Measurements from ENCODE around the gene SNW1.

DNA sequence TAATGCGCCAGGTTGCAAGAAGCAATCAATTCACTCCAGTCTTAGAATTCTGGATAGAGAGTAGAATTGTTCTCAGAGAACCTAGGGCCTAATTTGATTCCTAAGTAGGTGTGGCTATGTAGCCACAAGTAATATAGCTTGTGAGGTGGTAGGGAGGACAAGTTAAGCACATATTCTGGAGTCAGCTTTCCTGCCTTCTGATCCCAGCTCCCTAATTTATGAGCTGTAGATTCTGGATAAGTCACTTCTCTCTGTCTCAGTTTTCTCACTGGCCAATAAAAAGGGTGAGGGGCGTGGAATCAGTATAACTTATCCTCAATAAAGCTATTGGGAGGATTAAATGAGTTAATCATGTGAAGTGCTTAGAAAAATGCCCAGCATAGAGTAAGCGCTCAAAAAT is 3.0 kb upstream of the SNW1 start:
- no peak for TF ChIP-seq SP1 (IDR thresholded peaks at IDR 0.05)
- TF ChIP-seq BHLHE40 (IDR thresholded peaks at IDR 0.05; ENCODE audit: borderline replicate concordance) = no peak
- TF ChIP-seq ELF4 (IDR thresholded peaks at IDR 0.05) = no peak
- TF ChIP-seq FOXK2 (IDR thresholded peaks at IDR 0.05) = no peak
- no peak for TF ChIP-seq FOXM1 (IDR thresholded peaks at IDR 0.05; ENCODE audit: borderline replicate concordance)
- TF ChIP-seq, protein P1, sequence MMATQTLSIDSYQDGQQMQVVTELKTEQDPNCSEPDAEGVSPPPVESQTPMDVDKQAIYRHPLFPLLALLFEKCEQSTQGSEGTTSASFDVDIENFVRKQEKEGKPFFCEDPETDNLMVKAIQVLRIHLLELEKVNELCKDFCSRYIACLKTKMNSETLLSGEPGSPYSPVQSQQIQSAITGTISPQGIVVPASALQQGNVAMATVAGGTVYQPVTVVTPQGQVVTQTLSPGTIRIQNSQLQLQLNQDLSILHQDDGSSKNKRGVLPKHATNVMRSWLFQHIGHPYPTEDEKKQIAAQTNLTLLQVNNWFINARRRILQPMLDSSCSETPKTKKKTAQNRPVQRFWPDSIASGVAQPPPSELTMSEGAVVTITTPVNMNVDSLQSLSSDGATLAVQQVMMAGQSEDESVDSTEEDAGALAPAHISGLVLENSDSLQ (IDR thresholded peaks at IDR 0.05) = no peak
